Dermis microvascular lymphatic vessel endothelial cell (primary cell): ENCODE measurements around the gene MPPED1. TPM values are rescaled to one million over a fixed set of nuclear protein-coding genes. Genes with fewer than 3 reads are reported as not detected.

ENCODE experiments used
- DNase-seq, 2 donors: peaks; one replicate each; pipeline versions ENCODE4 v3.0.0 to v3.0.0-alpha.2; 2010; ENCODE audit warnings: low read depth in 2 of 2
- total RNA-seq: library from RNA; depleted of rRNA; stranded (reverse); fragments of >200 nt; gene quantifications from 2 replicates; pipeline ENCODE4 v1.2.1, GENCODE V29; 2014

Gene MPPED1
- total RNA-seq, 1 donor from 2014 or later = not detected

DNA sequence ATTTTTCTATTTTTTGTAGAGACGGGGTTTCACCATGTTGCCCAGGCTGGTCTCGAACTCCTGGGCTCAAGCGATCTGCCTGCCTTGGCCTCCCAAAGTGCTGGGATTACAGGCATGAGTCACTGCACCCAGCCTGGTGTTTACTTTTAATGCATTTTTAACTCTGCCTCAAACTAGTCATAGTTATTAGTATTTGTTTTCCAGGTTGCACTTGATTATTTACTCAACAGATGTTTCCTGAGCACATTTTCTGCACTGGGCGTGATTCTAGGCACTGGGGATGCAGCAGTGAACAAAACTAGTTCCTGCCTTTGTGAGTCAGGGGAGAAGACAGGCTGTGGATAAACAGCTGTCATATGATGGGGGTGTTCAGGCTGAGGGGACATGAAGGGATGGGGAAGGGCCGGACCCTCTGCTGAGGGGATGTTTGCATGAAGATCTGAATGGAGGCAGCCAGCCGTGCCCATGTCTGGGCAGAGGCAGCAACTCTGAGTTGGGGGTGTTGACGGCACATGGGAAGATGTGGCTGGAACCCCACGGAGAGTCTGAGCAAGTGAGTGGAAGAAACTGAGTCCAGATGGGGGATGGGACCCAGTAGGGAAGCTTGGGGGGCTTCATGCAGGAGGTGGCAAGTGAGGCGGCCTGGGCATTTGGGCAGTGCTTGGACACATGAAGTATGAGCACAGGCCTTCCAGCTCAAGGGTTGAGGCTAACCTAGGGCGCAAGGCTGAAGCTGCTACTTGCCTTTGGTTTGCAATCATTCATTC, 34.4 kb downstream of the MPPED1 start:
- peak; percentile 30 to 67 for DNase-seq

DNA sequence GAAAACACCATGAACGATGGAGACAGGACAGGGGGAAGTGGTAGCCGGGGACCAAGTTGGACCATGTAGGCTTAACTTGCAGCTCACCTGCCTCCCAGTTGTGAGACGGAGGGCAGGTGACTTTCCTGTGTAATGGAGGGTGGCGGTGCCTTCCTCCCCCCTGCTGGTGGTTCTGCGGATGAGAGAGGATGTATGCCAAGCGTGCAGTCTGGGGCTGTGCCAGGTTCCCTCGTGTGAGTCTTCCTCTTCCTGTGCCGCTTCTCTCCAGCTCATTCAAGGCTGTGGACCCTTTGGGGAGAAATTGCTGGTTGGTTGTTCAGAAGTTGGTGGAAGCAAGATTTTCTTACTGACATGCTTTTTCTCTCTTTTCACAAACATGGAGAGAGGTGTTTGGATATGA, 35.1 kb downstream of the MPPED1 start:
- DNase-seq = peak; percentile 2 to 34

DNA sequence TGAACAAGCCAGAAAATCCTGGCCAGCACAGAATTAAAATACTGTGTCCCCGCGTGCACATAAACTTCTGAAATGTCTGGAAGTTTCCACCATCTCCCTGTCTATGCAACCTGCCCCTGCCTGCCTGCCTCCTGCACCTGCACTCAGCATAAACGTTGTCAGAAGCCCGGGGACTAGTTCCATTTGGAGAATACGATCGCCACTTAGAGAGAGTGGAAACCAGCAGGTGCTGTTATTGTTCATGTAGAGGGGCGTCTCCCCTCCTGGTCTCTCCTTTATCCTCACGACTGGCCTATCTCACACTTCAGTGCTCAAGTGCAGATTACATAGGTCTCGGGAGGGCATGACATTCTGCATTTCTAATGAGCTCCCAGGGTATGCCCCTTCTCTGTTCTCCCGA, 35.6 kb downstream of the MPPED1 start:
- DNase-seq = no peak

DNA sequence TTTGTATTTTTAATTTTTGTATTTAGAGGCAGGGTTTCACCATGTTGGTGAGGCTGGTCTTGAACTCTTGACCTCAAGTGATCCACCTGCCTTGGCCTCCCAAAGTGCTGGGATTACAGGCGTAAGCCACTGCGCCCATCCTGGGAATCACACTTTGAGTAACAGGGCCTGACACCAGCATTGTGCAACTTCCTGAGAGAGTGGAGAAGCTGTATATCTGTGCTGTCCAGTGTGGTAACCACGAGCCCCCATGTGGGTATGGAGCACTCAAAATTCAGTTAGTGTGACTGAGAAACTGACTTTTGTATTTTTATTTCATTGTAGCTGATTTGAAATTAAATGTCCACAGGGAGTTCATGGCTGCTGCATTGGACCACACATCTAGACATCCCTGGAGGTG, 36.2 kb downstream of the MPPED1 start:
- no peak for DNase-seq

DNA sequence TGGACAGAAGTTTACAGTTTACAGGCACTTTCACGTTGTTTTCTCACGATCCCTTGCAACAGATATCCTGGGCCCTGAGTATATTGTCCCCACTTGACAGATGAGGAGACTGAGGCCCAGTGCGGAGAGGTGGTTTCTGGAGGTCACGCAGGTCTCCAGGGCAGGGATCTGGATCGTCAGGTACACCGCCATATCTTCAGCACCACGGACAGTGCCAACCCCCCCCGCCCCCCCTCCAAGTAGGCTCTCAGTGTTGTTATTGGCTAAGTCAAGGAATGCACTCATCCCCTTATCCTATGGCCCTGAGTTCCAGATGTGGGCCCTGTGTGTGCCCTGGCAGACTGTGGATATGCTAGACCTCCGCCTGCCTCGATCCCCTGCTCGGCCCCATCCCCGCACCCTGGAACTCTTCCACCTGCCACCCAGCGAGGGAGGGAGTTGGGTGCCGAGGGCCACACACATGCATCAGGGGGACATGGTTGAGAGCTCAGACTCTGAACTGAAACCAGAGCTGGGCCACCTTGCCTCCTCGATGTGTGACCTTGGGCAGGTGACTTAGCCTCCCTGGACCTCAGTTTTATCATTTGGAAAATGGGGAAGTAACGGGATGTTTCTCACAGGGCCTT, 37.5 kb downstream of the MPPED1 start:
- no peak for DNase-seq

DNA sequence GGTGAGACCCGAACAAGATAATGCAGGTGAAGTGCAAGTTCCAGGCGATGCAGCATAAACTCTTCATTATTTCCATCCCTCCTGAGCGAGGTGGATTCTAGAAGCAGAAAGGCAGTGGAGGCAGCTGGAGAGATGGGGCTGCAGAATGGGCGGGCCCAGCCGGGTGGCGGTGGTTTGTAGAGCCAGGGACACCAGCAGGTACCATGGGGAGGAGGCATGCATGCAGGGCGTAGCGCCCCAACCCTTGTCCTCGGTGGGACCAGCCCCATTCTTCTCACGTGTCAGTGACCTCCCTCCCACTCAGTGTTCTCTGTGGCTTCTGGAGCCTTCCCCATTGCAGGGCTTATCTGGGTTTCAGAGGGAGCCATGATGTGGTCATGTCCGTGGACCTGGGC, 38.0 kb downstream of the MPPED1 start:
- no peak for DNase-seq

DNA sequence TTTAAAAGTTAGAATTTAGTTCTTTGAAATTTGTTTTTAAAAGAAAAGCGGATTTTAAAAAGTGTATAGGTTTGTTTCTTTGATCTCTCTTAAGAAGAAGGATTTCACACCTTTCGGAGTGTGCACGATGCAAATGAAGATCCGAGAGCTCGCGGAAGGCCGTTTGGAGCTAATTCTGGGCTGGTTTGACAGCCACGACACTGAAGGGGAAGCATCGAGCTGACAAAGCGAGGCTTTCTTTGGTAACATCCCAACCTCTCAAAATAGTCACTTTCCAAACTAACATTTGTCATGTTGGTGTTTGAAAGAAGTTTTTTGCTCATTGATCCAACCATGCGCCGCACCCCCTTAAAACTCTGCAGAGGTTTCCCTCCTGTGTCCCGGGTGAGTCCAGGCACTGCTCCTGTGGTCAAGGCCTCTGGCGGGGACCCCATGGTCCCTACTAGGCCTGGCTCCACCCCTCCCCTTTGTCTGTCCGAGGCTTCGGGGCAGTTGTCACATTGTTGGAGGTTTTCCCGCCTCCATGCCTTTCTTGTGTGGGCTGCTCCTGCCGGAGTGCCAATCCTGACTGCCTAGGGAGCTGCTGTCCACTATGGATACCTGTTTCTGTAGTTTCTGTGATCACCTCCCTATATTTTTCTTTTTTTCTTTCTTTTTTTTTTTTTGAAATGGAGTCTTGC, 39.7 kb downstream of the MPPED1 start:
- DNase-seq = no peak

DNA sequence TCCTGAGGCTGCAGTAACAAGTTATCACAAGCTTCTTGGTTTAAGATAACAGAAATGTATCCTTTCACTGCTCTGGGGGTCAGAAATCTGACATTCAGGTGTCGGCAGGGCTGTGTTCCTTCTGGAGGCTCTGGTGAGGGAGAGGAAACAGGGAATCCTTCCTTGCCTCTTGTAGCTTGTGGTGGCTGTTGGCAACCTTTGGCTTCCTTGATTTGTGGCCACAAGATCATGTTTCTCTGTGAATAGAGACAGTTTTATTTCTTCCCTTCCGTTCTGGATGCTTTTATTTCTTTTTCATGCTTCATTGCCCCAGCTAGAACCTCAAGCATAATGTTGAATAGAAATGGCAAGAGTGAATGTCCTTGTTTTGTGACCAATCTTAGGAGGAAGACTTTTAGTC, 44.0 kb downstream of the MPPED1 start:
- no peak for DNase-seq

DNA sequence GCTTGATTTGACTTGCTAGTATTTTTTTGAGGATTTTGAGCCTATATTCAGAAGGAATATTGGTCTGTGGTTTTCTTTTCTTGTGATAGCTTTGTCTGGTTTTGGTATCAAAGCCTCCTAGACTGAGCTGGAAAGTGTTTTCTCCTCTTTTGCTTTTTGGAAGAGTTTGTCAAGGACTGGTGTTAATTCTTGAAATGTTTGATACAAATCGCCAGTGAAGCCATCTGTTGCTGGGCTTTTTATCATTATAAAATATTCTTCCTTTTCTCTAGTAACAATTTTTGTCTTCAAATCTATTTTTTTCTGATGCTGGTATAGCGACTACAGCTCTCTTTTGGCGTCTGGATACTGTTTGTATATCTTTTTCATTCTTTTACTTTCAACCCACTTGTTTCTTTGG, 45.2 kb downstream of the MPPED1 start:
- no peak for DNase-seq

DNA sequence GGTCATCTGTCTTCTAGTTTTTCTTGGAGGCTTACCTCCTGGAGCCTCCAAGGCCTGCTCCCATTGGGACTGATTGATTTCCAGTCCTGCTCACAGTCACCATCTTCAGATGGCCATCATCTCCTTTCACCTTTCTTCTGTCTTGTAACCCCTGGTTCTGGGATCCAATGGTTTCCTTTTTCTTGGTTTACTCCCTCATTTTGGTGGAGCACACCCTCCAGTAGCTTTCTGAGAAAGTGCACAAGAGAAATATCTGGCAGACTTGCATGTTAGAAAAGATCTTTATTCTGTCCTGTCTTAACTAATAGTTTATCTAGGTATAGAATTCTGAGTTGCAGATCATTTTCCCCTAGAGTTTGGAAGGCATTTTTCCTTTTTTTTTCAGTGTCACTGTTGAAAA, 50.9 kb downstream of the MPPED1 start:
- DNase-seq = no peak

DNA sequence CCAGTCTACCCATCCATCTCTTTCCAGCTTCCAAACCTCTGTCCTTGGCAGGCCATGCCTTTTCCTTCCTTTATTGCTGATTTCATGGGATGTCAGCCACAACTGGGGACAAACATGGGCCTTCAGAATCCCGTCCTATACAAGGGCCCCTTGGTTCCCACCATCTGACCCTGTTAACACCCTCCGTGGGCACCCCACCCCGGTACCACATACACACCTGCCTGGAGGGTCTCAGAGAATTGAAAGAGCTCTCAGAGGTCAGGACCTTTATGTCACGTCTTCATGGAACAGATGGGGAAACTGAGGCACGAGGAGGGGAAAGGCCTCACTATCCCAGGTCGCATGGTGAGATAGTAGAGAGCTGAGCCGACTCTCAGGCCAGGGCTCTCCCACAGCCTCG, 53.0 kb downstream of the MPPED1 start:
- DNase-seq = no peak

DNA sequence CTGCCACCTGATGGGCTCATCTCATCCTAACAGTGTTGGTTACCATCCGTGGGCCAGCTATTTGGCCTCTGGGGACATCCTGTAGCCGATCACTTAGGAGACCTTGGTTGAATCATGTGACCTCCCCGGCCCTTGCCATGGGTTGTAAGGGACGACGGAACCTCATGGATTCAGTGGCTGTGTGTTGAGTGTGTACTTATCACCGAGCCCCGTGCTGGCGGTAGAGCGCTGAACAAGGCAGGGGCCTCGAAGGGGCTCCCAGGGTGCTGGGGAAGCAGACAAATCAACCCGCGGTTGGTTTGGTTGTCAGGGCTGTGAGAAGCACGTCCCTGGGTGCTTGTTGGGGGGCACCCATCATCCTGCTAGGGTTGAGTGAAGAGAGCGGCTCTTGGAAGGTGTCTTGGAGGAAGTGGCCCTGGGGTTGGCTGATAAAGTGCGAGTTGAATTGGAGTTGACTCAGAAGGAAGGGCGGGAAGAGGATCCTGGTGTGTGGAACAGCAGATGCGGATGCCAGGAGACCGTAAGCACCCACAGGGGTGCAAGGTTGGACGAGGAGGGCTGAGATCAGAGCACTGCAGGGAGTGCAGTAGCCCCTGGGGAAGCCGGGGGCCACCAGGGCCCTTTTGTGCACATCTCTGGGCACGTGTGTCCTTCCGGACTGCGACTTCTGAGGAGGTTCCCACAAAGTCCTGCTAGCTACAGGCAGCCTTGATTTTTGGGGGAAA, 53.6 kb downstream of the MPPED1 start:
- DNase-seq = no peak

DNA sequence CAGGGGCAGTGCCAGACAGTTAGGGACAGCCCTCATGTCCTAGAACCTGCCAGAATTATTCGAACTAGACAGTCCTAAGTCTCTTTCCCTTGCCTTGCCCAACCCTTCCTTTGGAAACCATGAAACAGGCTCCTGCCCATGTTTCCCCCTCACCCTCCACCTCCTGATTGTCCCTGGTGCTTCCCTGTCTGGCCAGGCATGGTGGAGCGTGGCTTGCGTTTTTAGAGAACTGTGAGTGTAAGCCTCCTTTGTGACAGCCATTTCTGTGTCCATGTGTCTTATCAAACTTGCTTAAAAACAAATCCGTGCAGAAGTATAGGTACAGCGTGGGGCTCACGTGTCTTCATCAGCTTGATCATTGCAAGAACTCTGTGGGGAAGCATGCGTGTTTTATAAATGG, 54.9 kb downstream of the MPPED1 start:
- DNase-seq = no peak

DNA sequence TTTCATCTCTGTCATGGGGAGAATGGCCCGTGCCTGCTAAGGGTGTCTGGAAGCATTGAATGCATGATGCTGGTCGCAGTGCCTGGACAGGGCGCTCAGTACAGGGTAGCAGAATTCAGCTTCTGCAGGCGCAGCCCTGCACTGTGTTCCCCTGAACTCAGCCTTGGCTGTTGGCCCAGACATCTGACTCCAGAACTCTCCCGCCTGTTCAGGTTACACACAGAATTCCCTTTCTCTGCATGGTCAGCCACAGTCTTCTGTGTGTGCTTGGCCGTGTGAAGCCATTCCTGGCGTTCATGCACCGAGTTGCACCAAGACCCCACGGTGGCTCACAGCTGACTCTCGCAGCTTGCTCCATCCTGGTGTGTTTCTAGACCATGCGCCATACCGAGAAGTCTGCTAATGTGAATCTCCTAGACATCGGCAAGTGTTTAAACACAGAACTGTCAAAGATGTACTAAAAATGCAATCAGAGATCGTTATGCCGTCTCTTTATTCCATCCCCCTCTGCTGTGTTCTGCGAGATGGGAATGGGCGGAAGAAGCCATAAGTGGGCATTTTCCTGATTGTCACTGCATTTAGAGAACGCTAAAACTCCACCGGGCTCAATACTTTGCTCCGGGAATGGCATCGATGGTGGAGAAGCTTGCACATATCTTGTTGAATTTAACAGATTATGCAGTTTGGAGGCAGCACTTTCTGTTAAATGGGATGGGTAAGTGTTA, 55.6 kb downstream of the MPPED1 start:
- no peak for DNase-seq

DNA sequence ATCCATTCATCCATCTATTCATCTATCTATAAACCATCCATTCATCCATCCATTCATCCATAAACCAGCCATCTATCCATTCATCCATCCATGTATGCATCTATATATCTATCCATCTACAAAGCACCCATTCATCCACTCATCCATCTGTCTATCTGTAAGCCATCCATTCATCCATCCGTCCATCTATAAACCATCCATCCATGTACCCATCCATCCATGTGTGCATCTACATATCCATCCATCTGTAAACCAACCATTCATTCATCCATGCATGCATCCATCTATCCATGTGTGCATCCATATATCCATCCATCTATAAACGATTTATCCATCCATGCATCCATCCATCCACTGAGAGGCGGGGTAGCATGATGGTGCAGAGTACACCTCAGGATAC, 58.4 kb downstream of the MPPED1 start:
- DNase-seq = no peak

DNA sequence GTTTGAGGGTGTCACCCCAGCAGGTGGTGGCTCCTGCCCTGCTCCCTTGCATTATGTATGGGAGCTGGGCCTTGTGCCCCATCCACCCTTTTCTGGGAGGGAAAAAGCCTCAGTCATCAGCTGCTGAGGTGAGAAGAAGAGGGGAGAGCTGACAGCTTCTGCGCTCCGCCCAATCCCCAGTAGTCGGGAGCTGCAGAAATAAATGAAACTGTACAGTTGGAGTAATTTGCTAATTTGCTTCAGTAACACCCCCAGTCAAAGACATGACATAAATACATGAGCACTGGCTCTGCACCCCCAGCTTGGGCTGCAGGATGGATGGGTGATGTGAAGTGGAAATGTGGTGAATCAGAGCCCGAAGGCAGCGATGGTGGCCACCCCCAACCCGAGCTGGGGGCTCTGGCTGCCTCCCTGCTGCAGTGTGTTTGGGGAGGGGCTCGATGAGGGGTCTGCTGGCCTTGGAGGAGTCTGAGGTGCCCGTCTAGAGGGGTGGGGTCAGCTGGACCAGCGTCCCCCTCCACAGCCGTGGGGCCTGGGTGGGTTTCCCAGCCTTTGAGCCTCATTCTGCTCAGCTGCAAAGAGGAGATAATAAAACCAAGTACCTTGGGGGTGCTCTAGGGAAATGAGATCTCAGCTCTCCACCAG, 59.2 kb downstream of the MPPED1 start:
- no peak for DNase-seq

DNA sequence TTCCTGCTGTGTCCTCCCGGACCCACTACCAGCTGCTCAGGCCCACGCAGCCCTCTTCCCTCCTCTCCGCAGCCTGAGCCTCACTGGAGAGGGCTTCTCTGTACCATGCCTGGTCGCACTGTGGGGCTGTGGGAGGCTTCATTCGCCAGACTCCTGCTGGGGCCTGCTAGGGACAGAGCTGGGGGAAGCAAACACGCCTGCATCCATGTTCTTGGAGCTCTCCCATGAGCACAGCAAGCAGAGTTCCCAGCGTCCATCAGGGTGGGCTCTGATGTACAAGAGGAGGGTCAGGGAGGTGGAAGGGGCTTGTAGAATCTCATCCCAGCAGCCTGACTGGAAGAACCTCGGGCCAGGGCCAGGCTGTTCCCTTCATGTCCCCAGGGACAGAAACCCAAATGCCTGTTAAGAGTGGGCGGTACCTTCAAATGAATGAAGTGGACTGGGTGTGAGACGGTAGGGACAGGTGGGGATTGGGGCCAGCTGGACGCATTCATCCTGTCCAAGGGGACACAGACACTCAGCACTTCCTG, 59.9 kb downstream of the MPPED1 start:
- DNase-seq = no peak

DNA sequence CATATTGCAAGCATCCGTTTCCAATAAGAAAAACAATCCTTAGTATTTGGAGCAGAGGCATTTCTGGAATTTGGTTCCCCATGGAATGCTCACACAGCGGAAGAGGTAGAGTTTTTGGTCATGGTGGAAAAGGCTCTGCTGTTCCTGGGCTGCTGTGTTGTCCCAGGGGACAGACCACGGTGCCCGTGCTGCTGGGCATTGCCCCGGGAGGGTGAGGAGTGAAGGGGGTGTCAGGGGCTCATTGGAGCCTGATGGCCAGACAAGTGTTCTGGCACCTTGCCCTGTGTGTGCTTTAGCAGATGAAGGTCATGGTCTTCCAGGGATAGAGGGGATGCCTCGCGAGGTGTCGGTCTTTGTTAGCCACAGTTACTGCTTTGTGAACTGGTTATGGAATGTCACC, 61.2 kb downstream of the MPPED1 start:
- DNase-seq = no peak

DNA sequence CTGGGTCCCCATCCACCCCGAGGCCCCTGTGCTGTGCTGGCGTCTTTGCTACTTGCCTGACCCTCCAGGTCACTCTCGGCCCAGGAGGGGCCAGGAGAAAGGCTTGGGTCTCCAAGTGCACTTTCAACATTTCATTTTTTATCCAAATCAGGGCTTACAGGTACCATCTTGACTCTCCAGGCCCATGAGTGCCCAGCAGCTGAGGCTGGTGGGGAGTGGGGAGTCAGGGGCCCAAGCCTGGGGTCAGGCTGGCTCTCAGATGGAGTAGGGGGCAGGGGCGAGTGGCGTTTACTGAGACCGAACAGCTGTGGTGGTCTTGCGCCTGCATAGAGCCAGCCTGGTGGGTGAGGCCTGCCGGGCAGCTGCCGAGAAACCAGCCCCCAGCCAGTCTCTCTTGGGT, 61.6 kb downstream of the MPPED1 start:
- DNase-seq = no peak

DNA sequence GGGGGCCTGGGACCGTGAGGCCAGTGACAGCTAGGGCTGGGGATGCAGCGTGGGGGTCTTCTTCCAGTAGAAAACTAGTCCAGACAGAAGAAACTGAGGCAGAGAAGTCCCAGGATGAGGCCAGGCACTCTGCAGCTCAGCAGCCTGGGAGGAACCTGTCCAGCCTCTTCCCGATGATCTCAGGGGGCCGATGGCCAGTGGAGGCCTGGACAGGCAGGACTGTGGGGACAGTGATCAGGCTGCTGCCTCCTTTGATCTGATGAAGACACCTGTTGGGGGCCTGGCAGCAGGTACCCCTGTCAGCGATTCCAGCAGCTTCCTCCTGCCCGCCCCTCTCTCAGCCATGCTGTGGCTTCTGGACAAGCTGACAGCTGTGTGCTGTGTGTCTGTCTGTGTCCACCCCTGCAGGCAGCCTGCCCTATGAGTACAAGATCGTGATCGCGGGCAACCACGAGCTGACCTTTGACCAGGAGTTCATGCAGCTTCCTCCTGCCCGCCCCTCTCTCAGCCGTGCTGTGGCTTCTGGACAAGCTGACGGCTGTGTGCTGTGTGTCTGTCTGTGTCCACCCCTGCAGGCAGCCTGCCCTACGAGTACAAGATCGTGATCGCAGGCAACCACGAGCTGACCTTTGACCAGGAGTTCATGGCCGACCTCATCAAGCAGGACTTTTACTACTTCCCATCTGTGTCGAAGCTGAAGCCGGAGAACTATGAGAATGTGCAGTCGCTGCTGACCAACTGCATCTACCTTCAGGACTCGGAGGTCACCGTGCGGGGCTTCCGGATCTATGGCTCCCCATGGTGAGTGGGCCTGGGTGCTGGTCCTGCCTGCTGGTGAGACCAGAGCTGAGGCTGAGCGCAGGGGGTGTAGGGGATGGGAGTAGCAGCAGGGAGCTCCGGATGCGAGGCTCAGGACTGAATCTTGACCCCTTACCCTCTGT, 62.6 kb downstream of the MPPED1 start:
- no peak for DNase-seq
